ENCODE results near the gene VAV2.
"Not testable (repeated sequence)": the region's sequence is repeated elsewhere in the genome, so short reads cannot be mapped to it uniquely, and the experiment has no call there.

Gene VAV2

GRCh38 chr9:133777871-133778270 is 214.3 kb downstream of the VAV2 start:
- in situ Hi-C loops (cut with MboI; ENCODE audit: low sequenced_read_pairs) = loop anchor here (25.0 kb wide), 1 partner anchor 309 kb away; no protein-coding TSS in a partner anchor

- in situ Hi-C loops (cut with MboI; ENCODE audit: low sequenced_read_pairs) = loop anchor here (25.0 kb wide), 1 partner anchor 310 kb away; no protein-coding TSS in a partner anchor
These were observed 214.9 kb downstream of the VAV2 start for GRCh38 chr9:133777068-133777791.

DNA sequence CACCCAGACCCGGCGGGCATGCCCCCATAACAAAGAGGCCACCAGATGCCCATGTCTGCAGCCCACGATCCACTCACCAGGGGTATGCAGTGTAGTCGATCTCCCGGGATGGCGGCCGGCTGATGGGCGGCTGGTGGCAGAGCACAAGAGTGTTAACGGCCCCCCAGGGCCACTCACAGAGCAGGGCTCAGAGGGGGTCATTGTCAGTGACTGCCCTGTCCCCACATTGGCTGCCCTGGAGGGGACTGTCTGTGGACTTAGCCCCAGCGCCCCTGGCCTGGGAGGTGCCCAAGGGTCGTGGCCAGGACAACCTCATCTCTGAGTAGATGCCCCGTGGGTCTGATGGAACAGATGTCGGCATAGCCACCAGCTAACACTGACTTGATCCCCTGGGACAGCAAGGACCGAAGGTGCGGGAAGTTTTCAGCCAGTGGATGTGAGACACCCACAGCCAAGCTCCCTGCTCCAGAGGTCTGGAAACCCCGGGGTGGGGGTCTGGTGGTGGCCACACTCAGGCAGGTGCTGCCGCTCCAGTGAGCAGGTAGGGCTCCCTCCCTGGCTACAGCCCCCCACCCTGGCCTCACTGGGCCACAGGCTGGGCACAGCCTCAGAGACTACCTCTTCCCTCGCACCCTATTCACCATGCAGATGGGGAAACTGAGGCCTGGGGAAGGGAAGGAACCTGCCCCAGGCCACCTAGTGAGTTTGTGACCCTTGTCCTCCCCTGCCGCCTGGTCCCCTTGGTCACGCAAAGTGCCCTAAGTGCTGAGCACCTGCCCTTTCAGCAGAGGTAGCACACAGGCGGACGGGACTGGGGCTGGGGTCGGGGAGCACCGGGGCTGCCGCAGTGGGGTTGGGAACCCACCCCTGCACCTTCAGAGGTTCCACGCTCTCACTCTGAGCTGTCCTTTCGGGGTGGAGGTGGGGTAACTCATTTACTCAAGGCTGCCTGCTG is 215.9 kb downstream of the VAV2 start:
- in situ Hi-C loops (cut with MboI; ENCODE audit: low sequenced_read_pairs) = loop anchor here (25.0 kb wide), 1 partner anchor 311 kb away; no protein-coding TSS in a partner anchor

- in situ Hi-C loops (cut with MboI; ENCODE audit: low sequenced_read_pairs) = loop anchor here (25.0 kb wide), 1 partner anchor 312 kb away; no protein-coding TSS in a partner anchor
These were observed 216.8 kb downstream of the VAV2 start for GRCh38 chr9:133775291-133775690.

DNA sequence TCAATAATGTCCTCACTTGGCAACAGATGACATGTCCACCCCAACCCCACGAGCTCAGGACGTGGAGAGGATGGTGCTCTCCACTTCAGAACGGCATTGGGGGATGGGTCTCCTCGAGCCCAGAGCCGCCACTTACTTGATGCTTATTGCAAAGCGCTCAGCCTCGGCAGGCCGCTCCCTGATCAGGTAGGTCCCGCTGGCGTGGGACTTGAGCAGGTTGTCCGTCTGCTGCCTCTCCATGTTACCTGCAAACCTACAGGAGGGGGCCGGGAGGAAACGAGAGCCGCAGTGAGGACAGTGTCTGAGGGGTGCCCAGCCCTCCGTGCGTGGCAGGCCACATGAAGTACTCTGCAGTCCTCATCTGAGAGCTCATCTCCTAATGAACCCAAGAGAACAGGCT is 217.3 kb downstream of the VAV2 start:
- in situ Hi-C loops (cut with MboI; ENCODE audit: low sequenced_read_pairs) = loop anchor here (25.0 kb wide), 1 partner anchor 313 kb away; no protein-coding TSS in a partner anchor

- in situ Hi-C loops (cut with MboI; ENCODE audit: low sequenced_read_pairs) = no loop called here
These were observed 218.1 kb downstream of the VAV2 start for GRCh38 chr9:133773889-133774655.

DNA sequence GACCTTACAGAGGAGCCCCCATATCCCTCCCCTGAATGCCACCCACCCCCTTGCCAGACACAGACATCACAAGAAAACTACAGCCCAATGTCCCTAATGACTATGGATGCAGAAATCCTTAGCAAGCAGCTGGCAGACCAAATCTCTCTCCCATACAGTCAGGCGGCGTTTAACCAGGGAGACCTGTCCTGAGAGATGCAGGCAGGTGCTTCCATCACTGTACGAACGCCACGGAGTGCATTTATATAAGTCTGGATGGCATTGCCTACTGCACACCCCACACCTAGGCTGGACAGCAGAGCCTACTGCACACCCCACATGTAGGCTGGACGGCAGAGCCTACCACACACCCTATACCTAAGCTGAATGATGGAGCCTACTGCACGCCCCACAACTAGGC is 219.5 kb downstream of the VAV2 start:
- in situ Hi-C loops (cut with MboI; ENCODE audit: low sequenced_read_pairs) = no loop called here

DNA sequence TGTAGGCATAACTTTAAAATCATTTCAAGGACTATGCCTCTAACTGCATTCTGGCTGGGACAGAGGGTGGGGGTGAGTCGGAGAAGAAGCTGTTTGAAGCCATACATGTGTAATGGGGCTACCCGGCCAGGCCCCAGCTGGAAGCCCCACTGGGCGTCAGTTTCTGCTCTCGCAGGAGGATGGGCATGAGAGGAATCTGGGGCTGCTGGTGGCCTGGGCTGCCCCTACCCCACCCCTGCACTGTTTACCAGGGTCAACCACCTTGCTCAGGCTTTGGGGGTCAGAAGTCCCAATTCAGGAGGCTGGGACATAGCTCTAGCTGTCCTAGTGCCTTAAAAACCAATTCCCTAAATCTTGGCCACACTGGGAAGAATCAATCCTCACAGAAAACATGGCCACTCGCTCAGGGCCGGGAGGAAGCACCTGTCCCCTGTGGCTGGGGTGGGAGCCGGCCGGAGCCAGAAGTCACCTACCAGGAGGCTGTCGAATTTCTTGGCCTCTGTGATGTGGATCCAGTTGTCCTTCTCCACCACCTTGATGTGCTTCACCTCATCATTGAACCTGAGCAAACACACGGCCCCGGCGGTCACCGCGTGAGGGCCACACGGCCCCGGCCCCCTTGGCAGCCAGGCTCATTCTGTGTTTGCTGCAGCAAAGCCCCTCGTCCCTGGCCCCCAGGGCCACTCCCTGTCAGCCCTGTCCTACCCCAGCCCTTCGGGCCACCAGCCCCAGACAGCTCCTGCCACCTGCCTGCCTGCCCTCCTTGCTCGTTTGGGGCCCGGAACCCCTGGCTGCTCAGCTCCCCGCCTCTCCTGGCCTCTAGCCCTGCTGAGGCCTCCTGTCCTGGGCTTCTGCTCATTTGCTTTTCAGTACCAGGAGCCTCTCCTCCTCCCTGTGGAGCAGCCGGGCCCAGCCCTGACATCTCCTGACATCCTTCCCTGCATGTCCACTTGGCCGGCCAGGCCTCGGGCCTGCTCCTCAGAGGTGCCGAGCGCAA is 220.3 kb downstream of the VAV2 start:
- in situ Hi-C loops (cut with MboI; ENCODE audit: low sequenced_read_pairs) = no loop called here

GRCh38 chr9:133770076-133770777 is 221.9 kb downstream of the VAV2 start:
- in situ Hi-C loops (cut with MboI; ENCODE audit: low sequenced_read_pairs) = no loop called here

- in situ Hi-C loops (cut with MboI; ENCODE audit: low sequenced_read_pairs) = no loop called here
These were observed 222.5 kb downstream of the VAV2 start for GRCh38 chr9:133769511-133770075.

- in situ Hi-C loops (cut with MboI; ENCODE audit: low sequenced_read_pairs) = no loop called here
These were observed 223.1 kb downstream of the VAV2 start for GRCh38 chr9:133768859-133769510.

- in situ Hi-C loops (cut with MboI; ENCODE audit: low sequenced_read_pairs) = no loop called here
These were observed 223.7 kb downstream of the VAV2 start for GRCh38 chr9:133768371-133768858.

DNA sequence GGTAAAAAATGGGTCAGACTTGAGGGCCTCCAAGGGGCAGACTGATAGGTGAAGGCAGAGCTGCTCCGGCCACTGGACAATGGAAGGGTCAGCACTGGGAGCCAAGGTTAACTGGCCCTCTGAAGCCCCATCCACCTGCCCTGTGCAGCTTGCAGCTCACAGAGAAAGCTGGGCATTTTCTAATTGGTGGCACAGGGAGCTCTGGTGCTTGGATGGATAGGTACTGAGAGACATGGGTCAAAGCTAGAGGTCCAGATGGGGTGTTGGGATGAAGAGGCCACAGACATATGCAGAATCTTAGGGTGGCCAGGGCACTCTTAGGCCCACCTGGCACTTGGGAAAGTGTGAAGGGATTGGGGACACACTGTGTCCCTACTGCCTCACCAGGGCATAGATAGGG is 224.5 kb downstream of the VAV2 start:
- in situ Hi-C loops (cut with MboI; ENCODE audit: low sequenced_read_pairs) = no loop called here

- in situ Hi-C loops (cut with MboI; ENCODE audit: low sequenced_read_pairs) = no loop called here
These were observed 225.1 kb downstream of the VAV2 start for GRCh38 chr9:133767008-133767407.

DNA sequence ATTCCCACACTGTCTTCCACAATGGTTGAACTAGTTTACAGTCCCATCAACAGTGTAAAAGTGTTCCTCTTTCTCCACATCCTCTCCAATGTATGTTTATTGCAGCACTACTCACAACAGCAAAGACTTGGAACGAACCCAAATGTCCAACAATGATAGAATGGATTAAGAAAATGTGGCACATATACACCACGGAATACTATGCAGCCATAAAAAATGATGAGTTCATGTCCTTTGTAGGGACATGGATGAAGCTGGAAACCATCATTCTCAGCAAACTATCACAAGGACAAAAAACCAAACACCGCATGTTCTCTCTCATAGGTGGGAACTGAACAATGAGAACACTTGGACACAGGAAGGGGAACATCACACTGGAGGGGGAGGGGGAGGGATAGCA is 225.9 kb downstream of the VAV2 start:
- in situ Hi-C loops (cut with MboI; ENCODE audit: low sequenced_read_pairs) = not testable (repeated sequence)

GRCh38 chr9:133763272-133764183 is 228.6 kb downstream of the VAV2 start:
- in situ Hi-C loops (cut with MboI; ENCODE audit: low sequenced_read_pairs) = no loop called here
